Embryonic facial prominence (tissue), 1 donor: Measurements from ENCODE around the gene FMO2.

Source experiments
- DNase-seq: peaks from one replicate; pipeline ENCODE4 v3.0.0-alpha.2; 2016; ENCODE audit errors: extremely low spot score

The FMO2 gene

DNA sequence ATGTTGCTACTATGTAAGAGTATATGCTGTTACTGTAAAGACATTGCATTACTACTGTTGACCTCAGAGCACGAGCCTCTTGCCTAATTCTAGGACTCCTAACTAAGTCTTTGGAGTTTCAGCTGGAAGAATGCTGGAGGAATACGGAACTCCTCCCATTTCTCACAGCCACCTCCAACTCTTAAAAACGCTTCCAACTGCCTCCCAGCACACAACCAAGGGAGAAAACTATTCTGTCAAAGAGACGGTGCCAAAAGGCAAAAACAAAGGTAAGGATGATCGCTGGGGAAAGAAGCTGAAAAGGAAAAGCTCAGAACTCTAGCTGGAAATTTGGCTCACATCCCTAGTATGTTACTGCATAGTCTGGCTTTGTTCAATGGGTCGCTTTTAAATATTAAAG is at the start of gene FMO2:
TSS of gene FMO2 (plus strand) at position 210 of the 400 bp plus-strand sequence. CDS start 414 bp downstream, outside the sequence.
- no peak for DNase-seq

GRCh38 chr1:171137580-171137979 is 47.5 kb upstream of the FMO2 start:
- DNase-seq = no peak

DNA sequence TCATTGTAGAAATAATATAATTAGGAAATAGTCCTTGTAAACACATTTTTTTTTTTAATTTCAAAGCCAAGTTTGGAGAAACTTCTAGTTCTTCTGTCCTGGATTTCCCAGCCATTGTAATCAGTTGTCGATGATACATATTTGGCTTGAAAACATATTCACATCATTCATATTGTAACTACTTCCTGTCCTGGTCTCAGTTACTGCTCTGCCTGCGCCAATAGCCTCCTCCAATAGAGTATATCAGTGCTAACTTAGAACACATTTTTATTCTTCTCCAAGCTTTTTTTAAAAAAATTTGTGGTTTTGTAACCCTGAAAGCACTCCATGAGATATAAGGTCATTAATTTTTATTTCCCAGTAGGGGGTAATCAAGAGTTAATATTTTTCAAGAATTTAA is 46.1 kb upstream of the FMO2 start:
- DNase-seq = no peak

DNA sequence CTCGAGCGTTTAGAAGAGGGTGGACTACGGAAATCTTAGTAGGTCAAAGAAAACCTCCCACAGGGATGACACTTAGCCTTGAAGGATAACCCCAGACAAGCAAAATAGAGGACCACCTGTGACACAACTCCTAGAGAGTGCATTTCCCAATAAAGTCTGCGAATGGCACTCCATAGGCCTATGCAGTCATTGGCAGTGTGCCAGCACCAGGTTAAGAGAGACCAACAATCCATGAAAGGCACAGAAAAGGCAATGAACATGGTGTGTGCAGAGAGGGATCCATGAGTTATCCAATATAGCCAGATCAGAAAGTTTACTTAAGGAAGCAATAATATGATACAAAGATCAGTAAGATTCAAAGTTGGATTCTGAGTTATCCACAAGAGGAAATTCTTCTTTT is 45.2 kb upstream of the FMO2 start:
- DNase-seq = no peak

- no peak for DNase-seq
These were observed 44.7 kb upstream of the FMO2 start for GRCh38 chr1:171140401-171140800.

- DNase-seq = no peak
These were observed 44.0 kb upstream of the FMO2 start for GRCh38 chr1:171140956-171141687.

DNA sequence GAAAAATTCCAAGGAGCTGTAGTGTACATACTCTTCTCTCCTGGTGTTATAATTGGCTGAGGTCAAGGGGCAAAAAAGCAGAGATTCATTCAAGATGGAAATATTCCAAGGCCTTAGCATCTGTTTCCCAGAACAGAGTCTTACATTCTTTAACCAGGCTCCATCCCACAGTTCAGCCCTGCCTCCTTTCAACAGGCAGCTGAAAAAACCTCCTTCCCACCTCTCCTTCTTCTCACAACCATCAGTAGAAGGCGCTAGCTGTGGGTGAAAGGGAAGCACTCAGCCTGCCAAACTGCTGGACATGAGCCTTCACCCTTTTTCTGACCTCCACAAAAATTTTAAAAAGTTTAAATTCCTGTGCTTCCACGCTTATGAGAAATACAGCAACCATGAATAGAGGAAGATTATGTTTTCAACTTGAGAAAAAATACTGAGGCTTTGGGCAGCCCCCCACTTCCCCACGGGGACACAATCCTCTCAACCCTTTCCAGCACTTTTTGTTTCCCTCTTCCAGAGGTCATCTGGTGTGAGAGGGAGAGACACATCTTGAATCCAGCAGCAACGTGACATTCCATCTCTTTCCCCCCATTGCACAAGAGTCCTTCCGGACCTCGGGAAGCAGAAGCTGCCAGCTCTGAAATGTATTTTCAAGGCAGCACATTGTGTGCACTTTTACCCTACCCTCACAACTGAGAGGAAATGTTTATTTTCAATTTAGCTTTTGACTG is 43.2 kb upstream of the FMO2 start:
- peak; percentile 80 for DNase-seq

DNA sequence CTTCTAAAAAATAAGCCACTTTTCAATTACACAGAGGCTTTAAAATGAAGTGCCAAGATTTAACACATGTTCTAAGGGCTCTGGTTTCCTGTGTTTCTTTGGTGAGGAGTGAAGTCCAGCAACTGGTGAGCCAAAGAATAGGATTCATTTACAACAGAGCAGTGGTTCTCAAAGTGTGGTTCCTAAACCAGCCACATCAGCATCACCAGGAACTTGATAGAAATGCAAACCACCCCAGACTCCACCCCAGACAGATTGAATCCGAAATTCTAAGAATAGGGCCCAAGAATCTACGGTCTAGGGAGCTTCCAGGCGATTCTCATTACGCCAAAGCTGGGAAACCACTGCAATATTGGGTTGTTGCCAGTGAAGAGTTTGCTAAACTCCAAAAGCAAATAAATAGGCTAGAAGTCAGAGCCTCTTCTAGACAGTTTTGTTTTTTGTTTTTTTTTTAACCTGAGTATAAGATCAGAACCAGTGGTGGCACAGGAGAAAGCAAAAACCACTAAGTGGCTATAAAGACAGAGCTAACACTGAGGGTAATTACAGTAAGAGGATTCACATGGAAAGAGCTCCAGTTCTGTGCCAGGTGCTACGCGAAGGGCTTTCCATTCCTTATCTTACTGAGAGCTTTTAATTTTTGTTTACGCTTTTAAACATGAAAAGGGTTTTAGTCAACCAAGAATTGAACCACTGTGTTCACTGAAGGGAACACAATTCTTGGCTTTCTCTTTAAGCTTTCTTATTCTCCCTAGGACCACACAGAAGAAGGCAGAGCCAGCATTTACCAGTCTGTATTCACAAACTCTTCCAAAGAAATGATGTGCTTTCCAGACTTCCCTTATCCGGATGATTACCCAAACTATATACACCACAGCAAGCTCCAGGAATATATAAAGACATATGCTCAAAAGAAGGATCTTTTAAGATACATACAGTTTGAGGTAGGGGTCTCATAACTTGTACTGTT is 42.4 kb upstream of the FMO2 start:
- DNase-seq = peak; percentile 50

DNA sequence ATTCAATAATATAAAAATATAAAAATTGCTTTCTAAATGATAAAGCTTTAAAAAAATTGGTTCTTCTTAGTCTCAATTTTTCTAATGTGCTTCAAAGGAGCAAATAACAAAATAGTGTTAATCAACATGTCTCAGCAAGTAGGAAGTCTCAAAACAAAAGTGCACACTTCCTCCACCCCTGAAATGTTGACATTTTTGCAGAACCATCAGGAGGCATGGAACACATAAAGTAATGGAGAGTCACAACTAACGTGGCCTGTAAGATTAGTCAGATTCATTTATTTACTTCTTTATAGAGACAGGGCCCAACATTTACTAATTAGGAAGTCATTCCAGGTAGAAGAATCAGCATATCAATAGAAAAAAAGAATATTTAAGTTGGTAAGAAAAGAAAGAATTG is 34.9 kb upstream of the FMO2 start:
- no peak for DNase-seq

DNA sequence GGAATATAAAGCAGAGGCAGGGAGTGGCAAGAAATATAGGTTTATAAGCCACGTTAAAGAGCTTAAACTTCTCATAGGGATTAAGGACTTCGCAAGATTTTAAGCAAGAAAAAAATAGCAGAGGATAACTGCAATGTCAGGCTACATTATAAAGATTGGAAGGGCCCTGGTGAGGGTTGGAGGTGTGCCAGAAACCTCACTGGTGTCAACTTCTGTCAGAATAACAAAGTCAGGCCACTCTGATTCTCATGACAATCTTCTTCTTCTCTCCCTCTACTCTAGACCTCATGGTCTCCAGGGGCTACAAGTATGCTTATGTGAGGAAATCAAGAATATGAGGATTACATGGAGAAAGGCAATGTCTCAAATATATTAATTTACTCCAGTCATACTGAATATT is 32.6 kb upstream of the FMO2 start:
- DNase-seq = no peak

DNA sequence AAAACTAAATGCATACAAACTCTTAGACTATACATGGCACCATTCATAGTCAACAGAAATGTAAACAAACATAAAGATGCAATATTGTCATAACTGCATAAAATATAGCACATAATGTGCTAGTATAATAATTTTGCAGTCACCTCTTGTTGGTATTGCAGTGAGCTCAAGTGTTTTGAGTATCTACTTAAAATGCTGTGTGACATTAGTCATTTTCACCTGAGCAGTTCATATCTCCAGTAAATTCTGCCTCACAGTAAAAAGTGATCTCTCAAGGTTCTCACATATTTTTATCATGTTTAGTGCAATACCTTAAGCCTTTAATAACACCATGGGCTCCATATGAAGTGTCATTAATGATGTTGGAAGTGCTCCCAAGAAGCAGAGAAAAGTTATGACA is 29.6 kb upstream of the FMO2 start:
- no peak for DNase-seq

DNA sequence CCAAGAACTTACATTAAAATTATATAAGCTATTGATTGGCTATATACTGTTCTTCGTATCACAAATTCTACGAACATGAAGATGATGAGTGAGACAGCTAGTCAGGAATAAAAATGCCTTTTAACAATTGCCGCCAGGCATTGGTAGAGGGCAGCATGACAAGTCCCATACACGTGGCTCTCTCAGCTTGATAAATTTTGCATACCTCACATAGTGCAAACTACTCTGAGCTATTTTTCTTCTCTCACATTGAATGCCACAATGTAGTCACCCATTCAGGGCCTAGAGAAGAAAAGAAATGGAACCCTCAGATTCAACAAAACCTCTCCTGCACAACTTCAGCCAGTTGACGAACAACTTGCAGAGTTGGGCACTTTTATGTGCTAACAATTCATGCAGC is 27.0 kb upstream of the FMO2 start:
- no peak for DNase-seq

- DNase-seq = no peak
These were observed 26.5 kb upstream of the FMO2 start for GRCh38 chr1:171158551-171158950.

DNA sequence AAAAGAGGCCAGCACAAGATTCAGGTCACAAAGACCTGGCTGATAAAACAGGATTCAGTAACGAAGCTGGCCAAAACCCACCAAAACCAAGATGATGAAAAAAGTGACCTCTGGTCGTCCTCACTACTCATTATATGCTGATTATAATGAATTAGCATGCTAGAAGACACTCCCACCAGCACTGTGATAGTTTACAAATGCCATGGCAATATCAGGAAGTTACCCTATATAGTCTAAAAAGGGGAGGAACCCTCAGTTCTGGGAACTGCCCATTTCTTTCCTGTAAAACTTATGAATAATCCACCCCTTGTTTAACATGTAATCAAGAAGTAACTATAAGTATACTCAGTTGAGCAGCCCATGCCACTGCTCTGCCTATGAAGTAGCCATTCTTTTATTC is 26.0 kb upstream of the FMO2 start:
- DNase-seq = no peak

- no peak for DNase-seq
These were observed 24.9 kb upstream of the FMO2 start for GRCh38 chr1:171160211-171160610.

DNA sequence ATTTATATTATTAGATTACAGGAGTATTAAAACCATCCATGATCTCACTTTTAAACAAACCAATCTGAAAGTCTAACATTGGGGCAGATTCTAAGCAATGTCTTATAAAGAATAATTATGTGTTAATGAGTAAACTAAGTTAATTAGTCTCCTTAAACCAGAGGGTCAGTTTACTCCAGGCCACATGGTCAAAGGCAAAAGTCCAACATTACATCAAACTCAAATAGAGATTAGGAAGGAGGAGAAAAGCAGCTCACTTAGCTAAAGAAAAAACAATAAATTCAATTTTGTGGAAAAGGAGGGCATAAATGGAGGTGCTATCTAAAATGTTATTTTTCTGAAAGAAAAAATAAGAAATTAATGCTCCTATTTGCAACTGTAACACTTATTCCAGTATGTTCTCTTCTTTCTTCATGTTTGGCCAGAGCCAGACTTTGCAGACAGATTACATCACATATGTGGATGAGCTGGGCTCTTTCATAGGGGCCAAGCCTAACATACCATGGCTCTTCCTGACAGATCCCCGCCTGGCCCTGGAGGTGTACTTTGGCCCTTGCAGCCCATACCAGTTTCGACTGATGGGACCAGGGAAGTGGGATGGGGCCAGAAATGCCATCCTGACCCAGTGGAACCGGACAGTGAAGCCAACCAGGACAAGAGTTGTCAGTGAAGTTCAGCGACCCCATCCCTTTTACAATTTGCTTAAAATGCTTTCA is 24.3 kb upstream of the FMO2 start:
- DNase-seq = no peak

DNA sequence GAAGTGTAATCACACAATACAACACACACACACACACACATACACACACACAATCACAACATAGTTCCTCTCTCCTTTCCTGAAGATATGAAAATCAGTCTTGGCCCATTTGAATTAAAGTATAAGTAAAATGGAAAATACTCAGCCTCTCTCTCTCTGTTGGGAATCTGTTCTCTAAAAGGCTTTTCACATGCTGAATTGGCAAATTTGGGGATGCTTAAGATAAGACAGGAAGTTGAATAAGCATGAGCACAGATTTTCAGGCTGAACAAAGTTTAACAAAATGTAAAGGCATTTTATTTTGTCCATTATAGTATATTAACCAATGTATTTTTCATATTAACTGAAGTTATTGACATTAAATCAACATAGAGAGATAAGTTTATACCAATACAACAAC is 23.7 kb upstream of the FMO2 start:
- DNase-seq = no peak

- DNase-seq = no peak
These were observed 18.7 kb upstream of the FMO2 start for GRCh38 chr1:171166361-171166760.

- DNase-seq = no peak
These were observed 17.3 kb upstream of the FMO2 start for GRCh38 chr1:171167785-171168184.

DNA sequence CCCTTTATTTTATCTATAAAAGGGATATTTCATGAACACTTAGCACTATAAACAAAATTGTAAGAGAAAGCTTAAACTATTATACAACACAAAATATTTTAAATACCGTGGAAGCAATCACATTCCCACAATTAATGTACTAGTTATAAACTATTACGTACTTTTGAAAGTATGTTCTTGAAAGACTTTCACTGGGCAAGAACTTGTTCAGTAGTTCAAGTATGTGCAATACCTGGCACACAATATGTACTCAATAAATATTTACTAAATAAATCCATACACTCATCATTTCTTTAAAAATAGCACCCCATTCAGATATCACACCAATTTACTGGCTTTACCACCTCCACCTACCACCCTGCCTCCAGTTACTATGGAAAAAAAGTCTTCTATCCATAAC is 12.6 kb upstream of the FMO2 start:
- DNase-seq = no peak

DNA sequence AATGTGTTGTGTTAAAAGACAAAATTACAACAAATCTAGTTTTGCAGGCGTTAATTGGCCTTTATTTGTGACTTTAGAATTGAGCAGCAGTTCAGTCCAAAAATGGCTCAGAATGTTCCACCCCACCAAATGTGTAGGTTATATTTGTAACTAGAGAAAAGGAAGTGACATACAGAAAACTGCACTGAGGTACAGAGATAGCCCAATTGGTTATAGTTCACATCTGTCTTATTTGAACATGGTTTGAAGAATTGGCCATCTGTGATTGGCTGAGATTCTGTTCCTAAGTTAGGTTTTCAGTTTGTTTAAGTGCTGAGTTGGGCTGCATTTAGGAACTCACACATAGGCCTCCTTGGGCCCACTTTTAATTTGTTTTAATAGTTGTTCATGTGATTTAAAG is 12.0 kb upstream of the FMO2 start:
- no peak for DNase-seq
